ENCODE results near the gene EFNA2. TPM values are rescaled to one million over a fixed set of nuclear protein-coding genes. Genes with fewer than 3 reads are reported as not detected.

Gene EFNA2
- polyA plus RNA-seq, 2 of the 4 experiments (the other 2 are of a cell fraction) = 0.16 to 1.3 TPM

DNA sequence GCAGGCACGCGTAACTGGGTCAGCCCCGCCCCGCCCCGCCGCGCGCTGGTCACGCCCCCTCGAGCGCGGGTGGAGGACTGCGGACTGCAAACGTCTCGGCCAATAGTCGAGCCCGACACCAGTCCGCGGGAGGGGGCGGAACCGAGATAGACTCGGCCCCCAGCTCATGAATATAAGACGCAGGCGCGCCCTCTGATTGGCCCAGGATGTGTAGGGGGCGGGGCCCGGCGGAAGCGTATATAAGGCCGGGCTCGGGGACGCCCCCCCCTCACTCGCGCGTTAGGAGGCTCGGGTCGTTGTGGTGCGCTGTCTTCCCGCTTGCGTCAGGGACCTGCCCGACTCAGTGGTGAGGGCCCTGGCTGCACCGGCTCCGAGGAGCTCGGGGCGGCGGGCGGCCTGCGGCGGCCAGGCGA, 16.6 kb upstream of the EFNA2 start, which contains the start of gene CIRBP (continued):
- TF ChIP-seq HOXA7 (CRISPR knock-in tag; IDR thresholded peaks at IDR 0.05) = no peak
- no peak for TF ChIP-seq KDM5A (IDR thresholded peaks at IDR 0.05)
- TF ChIP-seq RCOR1 (IDR thresholded peaks at IDR 0.05; ENCODE audit: low read depth, low read length) = no peak
- TF ChIP-seq POLR2AphosphoS2 (conservative IDR thresholded peaks at IDR 0.05; ENCODE audit: low read length) = no peak
- TF ChIP-seq SREBF2 (IDR thresholded peaks at IDR 0.05) = no peak
- TF ChIP-seq NPAS2 (CRISPR knock-in tag; IDR thresholded peaks at IDR 0.05; ENCODE audit: borderline replicate concordance) = no peak
- TF ChIP-seq TP53 (CRISPR knock-in tag; IDR thresholded peaks at IDR 0.05) = 0 out of 2 replicates have a peak, but pooled peaks have one; percentile 29
- TF ChIP-seq EP300 (IDR thresholded peaks at IDR 0.05) = no peak
- TF ChIP-seq, protein P1, sequence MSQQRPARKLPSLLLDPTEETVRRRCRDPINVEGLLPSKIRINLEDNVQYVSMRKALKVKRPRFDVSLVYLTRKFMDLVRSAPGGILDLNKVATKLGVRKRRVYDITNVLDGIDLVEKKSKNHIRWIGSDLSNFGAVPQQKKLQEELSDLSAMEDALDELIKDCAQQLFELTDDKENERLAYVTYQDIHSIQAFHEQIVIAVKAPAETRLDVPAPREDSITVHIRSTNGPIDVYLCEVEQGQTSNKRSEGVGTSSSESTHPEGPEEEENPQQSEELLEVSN (IDR thresholded peaks at IDR 0.05; ENCODE audit: borderline replicate concordance, low read depth) = no peak
- no peak for TF ChIP-seq CEBPB (IDR thresholded peaks at IDR 0.05)

DNA sequence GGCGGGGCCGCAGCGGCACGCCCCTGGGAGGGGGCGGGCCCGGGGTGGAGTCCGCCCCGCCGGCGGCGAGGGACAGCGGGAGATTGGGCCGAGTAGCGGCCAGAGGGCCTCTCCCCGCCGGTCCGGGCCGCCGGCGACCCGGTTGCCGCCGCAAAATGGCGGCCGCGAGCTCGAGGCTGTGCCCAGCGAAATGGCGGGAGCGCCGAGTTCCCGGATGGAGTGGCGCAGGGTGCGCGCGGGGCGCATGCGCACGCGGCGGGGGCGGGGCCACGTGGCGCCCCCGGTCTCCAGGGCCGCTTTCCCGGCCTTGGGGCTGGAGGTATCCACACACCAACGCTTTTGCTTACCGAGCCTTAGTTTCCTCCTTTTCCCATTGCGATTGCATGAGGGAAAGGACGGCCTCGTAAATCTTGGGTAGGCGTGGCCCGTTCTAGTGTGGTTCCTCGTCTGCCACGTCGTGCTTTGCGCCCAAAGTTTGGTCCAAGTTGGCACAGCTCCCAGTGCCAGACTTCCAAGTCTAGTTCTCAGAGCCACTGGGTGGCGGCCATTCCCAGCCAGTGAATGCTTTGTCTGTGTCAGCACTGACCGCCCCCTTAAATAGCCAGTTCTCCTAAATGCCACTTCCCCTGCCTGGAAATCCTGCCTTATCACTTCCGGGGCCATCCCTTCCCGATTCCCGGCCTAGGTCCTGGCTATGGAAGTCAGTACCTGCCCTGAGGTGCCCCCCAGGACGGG, 16.0 kb upstream of the EFNA2 start:
- DNase-seq (ENCODE audit: low read depth in 1 of 2, low spot score in 1 of 2) (peak; percentile 64 to 86), FAIRE-seq (no peak), ATAC-seq (peak; percentile 3 to 5)
- ChIA-PET POLR2A (interaction anchor here (0.6 to 1.6 kb wide), 12 partner anchors 9 to 285 kb away, joined by 3 to 98 read pairs (median 8); partner anchors contain the start of genes ABCA7, ATP5F1D, RNU6-2 and WDR18), CTCF (interaction anchor here (1.2 to 18.7 kb wide), 3 partner anchors 14 to 49 kb away, joined by 3 to 500 read pairs (median 107); partner anchors contain the start of gene ATP5F1D)
- Histone ChIP-seq H3K4me3 (peak overlapping the region; percentile 81), H3K4me1 (peaks cover 65% of the 10 kb centered on the region), H3K4me2 (peak overlapping the region; percentile 97), H3K9me3 (no peaks in the 10 kb centered on the region), H3K27ac (peak overlapping the region; percentile 99 to 100)
- 0% methylated on average over 15 of the region's 64 CpGs for WGBS (ENCODE audit: missing lambda C conversion rate)
- no peak for TF ChIP-seq RCOR1 (IDR thresholded peaks at IDR 0.05; ENCODE audit: low read depth, low read length)
- TF ChIP-seq GATA3 (IDR thresholded peaks at IDR 0.05; ENCODE audit: borderline replicate concordance) = no peak
- TF ChIP-seq USF2 (IDR thresholded peaks at IDR 0.05) = peak; percentile 53
- TF ChIP-seq POLR2AphosphoS2 (conservative IDR thresholded peaks at IDR 0.05; ENCODE audit: low read length) = no peak
- peak; percentile 88 for TF ChIP-seq MYC (IDR thresholded peaks at IDR 0.05; ENCODE audit: borderline replicate concordance, low read length)
- TF ChIP-seq SREBF2 (IDR thresholded peaks at IDR 0.05) = no peak
- no peak for TF ChIP-seq EHMT2 (IDR thresholded peaks at IDR 0.05; ENCODE audit: low read depth)
- TF ChIP-seq EP300 (IDR thresholded peaks at IDR 0.05) = no peak
- no peak for TF ChIP-seq MAZ (IDR thresholded peaks at IDR 0.05; ENCODE audit: borderline replicate concordance, low read depth, low read length)
- TF ChIP-seq CHD4 (IDR thresholded peaks at IDR 0.05; ENCODE audit: borderline replicate concordance) = no peak
- TF ChIP-seq POLR2A (IDR thresholded peaks at IDR 0.05; ENCODE audit: low read length) = no peak
- peak; percentile 22 for TF ChIP-seq MAFK (IDR thresholded peaks at IDR 0.05; ENCODE audit: partially characterized antibody)
- TF ChIP-seq ZNF302 (CRISPR knock-in tag; IDR thresholded peaks at IDR 0.05) = no peak
- no peak for TF ChIP-seq RNF2 (IDR thresholded peaks at IDR 0.05; ENCODE audit: borderline replicate concordance, low read depth)
- TF ChIP-seq EHF (CRISPR knock-in tag; IDR thresholded peaks at IDR 0.05) = no peak; the same call in 1 of the 2 replicates
- TF ChIP-seq HDAC2 (IDR thresholded peaks at IDR 0.05) = no peak
- no peak for TF ChIP-seq FOXS1 (CRISPR knock-in tag; IDR thresholded peaks at IDR 0.05)
- TF ChIP-seq CEBPB (IDR thresholded peaks at IDR 0.05) = no peak
- peak; percentile 81; the same call in 1 of the 2 replicates for TF ChIP-seq RARB (CRISPR knock-in tag; IDR thresholded peaks at IDR 0.05)
- no peak; the same call in none of the 2 replicates for TF ChIP-seq HOXB5 (CRISPR knock-in tag; IDR thresholded peaks at IDR 0.05)
- no peak for TF ChIP-seq KDM1A (IDR thresholded peaks at IDR 0.05; ENCODE audit: low read depth)
- TF ChIP-seq JUNB (IDR thresholded peaks at IDR 0.05) = no peak
- TF ChIP-seq NR3C1 (IDR thresholded peaks at IDR 0.05) = no peak
- TF ChIP-seq JUN (IDR thresholded peaks at IDR 0.05) = peak; percentile 87 to 96
- no peak for TF ChIP-seq ZSCAN20 (CRISPR knock-in tag; IDR thresholded peaks at IDR 0.05)
- TF ChIP-seq, protein P1 (IDR thresholded peaks at IDR 0.05; ENCODE audit: borderline replicate concordance, low read depth) = peak; percentile 96
- TF ChIP-seq BCL3 (IDR thresholded peaks at IDR 0.05) = peak; percentile 22; the same call in 2 of the 3 replicates
- TF ChIP-seq MAX (IDR thresholded peaks at IDR 0.05) = peak; percentile 93
- TF ChIP-seq, protein P2, sequence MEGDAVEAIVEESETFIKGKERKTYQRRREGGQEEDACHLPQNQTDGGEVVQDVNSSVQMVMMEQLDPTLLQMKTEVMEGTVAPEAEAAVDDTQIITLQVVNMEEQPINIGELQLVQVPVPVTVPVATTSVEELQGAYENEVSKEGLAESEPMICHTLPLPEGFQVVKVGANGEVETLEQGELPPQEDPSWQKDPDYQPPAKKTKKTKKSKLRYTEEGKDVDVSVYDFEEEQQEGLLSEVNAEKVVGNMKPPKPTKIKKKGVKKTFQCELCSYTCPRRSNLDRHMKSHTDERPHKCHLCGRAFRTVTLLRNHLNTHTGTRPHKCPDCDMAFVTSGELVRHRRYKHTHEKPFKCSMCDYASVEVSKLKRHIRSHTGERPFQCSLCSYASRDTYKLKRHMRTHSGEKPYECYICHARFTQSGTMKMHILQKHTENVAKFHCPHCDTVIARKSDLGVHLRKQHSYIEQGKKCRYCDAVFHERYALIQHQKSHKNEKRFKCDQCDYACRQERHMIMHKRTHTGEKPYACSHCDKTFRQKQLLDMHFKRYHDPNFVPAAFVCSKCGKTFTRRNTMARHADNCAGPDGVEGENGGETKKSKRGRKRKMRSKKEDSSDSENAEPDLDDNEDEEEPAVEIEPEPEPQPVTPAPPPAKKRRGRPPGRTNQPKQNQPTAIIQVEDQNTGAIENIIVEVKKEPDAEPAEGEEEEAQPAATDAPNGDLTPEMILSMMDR (IDR thresholded peaks at IDR 0.05) = no peak

Measured in A549 (cell line).